Fibroblast of villous mesenchyme (primary cell): Measurements from ENCODE around the gene SLC12A2. TPM values are rescaled to one million over a fixed set of nuclear protein-coding genes. Genes with fewer than 3 reads are reported as not detected.

ENCODE experiments used
- DNase-seq: peaks from one replicate; pipeline ENCODE4 v3.0.0-alpha.2; 2010; ENCODE audit warnings: low read depth
- H3K4me3 ChIP-seq: 2 replicates; pipeline ENCODE4 v1.5.1; 2011; ENCODE audit warnings: low read depth, mild to moderate bottlenecking, low read length
- CTCF ChIP-seq: IDR thresholded peaks from 2 replicates; pipeline ENCODE4 v1.5.1; 2012; ENCODE audit warnings: low read depth, mild to moderate bottlenecking, low read length; ENCODE audit not compliant: insufficient read depth
- total RNA-seq: library from RNA; depleted of rRNA; stranded (reverse); fragments of >200 nt; gene quantifications from 2 replicates; pipeline ENCODE4 v1.2.3, GENCODE V29; 2012

SLC12A2 gene
- total RNA-seq, 1 donor, result 37.1 TPM

- no peak for TF ChIP-seq CTCF
- peak; percentile 60 for DNase-seq
- H3K4me3 ChIP-seq, result no peak overlapping the region
Measured at GRCh38 chr5:128154943-128155342, 71.4 kb downstream of the SLC12A2 start.

DNA sequence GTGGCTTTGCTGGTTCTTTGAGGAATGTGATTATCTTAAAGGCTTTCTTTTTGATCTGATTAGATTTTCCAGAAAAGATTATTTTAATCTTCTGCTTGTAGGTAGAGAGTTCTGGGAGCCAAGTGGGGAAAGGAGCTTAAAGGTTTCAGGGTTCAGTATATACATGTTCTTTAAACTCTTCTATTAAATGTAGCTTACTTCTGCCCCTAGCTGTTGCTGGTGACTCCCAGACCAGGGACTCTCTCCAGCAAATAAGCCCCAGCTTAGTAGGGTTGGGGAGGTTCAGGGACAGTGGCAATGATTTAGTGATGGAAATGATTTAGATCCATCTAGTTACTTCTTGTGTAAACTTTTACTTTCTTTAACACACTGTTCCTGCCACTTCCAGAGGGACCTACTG lies 72.2 kb downstream of the SLC12A2 start:
- DNase-seq, result no peak
- TF ChIP-seq CTCF, result no peak
- H3K4me3 ChIP-seq, result no peak overlapping the region

GRCh38 chr5:128156521-128156920 lies 73.0 kb downstream of the SLC12A2 start:
- no peak overlapping the region for H3K4me3 ChIP-seq
- no peak for TF ChIP-seq CTCF
- no peak for DNase-seq

GRCh38 chr5:128158342-128158741 lies 74.8 kb downstream of the SLC12A2 start:
- DNase-seq, result no peak
- H3K4me3 ChIP-seq, result no peak overlapping the region
- no peak for TF ChIP-seq CTCF

DNA sequence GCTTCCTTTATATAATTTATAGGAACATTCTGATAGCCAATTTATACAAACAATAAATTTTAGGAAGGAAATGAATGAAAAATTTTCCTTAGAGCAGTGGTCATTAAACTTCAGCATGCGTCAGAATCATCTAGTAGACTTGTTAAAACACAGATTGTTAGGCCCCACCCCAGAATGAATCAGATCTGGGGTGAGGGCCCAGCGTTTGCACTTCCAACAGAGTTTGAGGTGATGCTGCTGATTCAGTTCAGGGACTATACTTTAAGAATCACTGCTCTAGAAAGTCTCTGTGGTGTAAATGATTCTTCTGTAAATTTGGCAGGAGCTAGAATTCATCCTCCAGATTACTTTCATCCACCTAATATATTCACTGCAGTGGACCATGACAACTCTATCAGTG lies 80.4 kb downstream of the SLC12A2 start:
- TF ChIP-seq CTCF, result no peak
- DNase-seq, result peak; percentile 29
- H3K4me3 ChIP-seq, result no peak overlapping the region

- peak; percentile 31 for DNase-seq
- H3K4me3 ChIP-seq, result no peak overlapping the region
- TF ChIP-seq CTCF, result no peak
Measured at GRCh38 chr5:128169401-128170017, 85.9 kb downstream of the SLC12A2 start.

DNA sequence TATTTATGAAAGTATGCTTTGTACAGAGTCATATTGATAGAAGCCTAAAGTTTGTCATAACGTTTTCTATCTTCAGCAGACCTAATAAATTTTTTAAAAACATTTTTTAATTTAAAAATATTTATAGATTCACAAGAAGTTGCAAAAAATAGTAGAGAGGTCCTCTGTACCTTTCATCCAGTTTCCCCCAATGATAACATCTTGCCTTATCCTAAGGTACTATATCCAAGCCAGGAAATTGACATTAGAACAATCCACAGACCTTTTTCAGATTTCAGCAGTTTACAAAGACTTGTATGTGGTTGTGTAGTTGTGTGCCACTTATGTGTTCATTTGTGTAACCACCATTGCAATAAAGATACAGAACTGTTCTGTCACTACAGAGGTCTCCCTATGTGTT lies 88.5 kb downstream of the SLC12A2 start:
- H3K4me3 ChIP-seq, result no peak overlapping the region
- no peak for DNase-seq
- no peak for TF ChIP-seq CTCF
